Osteoblast (primary cell): Measurements from ENCODE around the gene UNC13C. TPM values are rescaled to one million over a fixed set of nuclear protein-coding genes. Genes with fewer than 3 reads are reported as not detected.

Experiments used
- DNase-seq: peaks from one replicate; pipeline ENCODE4 v3.0.0; 2011; ENCODE audit warnings: low spot score, mixed read lengths; ENCODE audit not compliant: insufficient read length; ENCODE audit errors: missing footprints
- H2AFZ ChIP-seq: 2 replicates; pipeline ENCODE4 v1.6.0; 2011; ENCODE audit warnings: mild to moderate bottlenecking, low read length
- H3K27ac ChIP-seq: 2 replicates; pipeline ENCODE4 v1.5.1; 2011; ENCODE audit warnings: mild to moderate bottlenecking, low read depth, low read length, moderate library complexity
- H3K27me3 ChIP-seq: 2 replicates; pipeline ENCODE4 v1.6.0; 2012; ENCODE audit warnings: mild to moderate bottlenecking, control low read depth, inconsistent platforms, low read length, moderate library complexity; ENCODE audit not compliant: insufficient read depth
- H3K36me3 ChIP-seq: 2 replicates; pipeline ENCODE4 v1.5.1; 2011; ENCODE audit warnings: mild to moderate bottlenecking, low read length, control low read depth, moderate library complexity; ENCODE audit not compliant: insufficient read depth
- H3K4me1 ChIP-seq: 2 replicates; pipeline ENCODE4 v1.5.1; 2011; ENCODE audit warnings: mild to moderate bottlenecking, low read length, control low read depth, moderate library complexity; ENCODE audit not compliant: insufficient read depth
- H3K4me2 ChIP-seq: 2 replicates; pipeline ENCODE4 v1.6.0; 2011; ENCODE audit warnings: mild to moderate bottlenecking, low read length; ENCODE audit not compliant: insufficient read depth
- H3K4me3 ChIP-seq: fragments of 200-600 bp; sonication (generic); 3 replicates; pipeline ENCODE4 v1.5.1; 2012; ENCODE audit warnings: mild to moderate bottlenecking, low read length, inconsistent platforms; ENCODE audit not compliant: insufficient read depth
- H3K79me2 ChIP-seq: 2 replicates; pipeline ENCODE4 v1.6.0; 2012; ENCODE audit warnings: mild to moderate bottlenecking, low read length, control low read depth, inconsistent platforms; ENCODE audit not compliant: insufficient read depth
- H3K9me3 ChIP-seq: 2 replicates; pipeline ENCODE4 v1.5.1; 2011; ENCODE audit warnings: low read depth, low read length, control low read depth
- H4K20me1 ChIP-seq: 2 replicates; pipeline ENCODE4 v1.6.0; 2012; ENCODE audit warnings: mild to moderate bottlenecking, low read length, control low read depth; ENCODE audit not compliant: insufficient read depth
- CTCF ChIP-seq: IDR thresholded peaks from 2 replicates; pipeline ENCODE4 v1.5.1; 2011; ENCODE audit warnings: mild to moderate bottlenecking, low read depth, low read length, moderate library complexity; ENCODE audit errors: extremely low read depth
- total RNA-seq: library from RNA; depleted of rRNA; stranded (reverse); fragments of >200 nt; gene quantifications from 2 replicates; pipeline ENCODE4 v1.2.3, GENCODE V29; 2012

UNC13C gene
- total RNA-seq, 1 donor, result not detected

DNA sequence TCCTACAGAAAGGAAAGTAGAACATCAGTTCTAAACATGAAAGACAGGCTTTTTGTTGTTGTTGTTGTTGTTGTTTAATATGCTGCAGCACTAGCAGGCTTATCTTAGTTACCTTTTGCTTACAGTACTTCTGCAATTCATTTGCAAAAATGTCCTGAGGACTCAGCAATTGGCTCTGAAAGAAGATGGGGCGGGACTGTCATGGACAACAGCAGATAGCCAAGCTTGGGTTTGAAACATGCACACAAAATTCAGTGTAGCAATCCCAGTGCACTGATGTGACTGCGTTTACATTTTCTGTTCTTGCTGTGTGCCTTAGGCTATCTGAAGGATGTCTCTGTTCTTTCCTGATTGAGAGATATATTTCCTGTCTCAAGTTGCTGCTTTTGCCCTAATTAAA is 9.2 kb downstream of the UNC13C start:
- TF ChIP-seq CTCF, result no peak
- no peaks in the 10 kb centered on the region for H3K27me3 ChIP-seq
- H3K79me2 ChIP-seq, result no peaks in the 10 kb centered on the region
- no peak overlapping the region for H3K27ac ChIP-seq
- H3K36me3 ChIP-seq, result no peaks in the 10 kb centered on the region
- H3K4me3 ChIP-seq, result no peak overlapping the region
- H3K4me2 ChIP-seq, result no peak overlapping the region
- no peaks in the 10 kb centered on the region for H3K9me3 ChIP-seq
- no peaks in the 10 kb centered on the region for H3K4me1 ChIP-seq
- H2AFZ ChIP-seq, result no peak overlapping the region
- no peak for DNase-seq
- H4K20me1 ChIP-seq, result no peaks in the 10 kb centered on the region

GRCh38 chr15:54007256-54007655 is 29.0 kb downstream of the UNC13C start:
- H3K79me2 ChIP-seq, result no peaks in the 10 kb centered on the region
- no peak overlapping the region for H3K4me2 ChIP-seq
- no peak overlapping the region for H2AFZ ChIP-seq
- no peak overlapping the region for H3K4me3 ChIP-seq
- no peak for DNase-seq
- no peaks in the 10 kb centered on the region for H3K4me1 ChIP-seq
- TF ChIP-seq CTCF, result no peak
- no peaks in the 10 kb centered on the region for H4K20me1 ChIP-seq
- H3K27ac ChIP-seq, result no peak overlapping the region
- peaks cover 2% of the 10 kb centered on the region for H3K9me3 ChIP-seq
- H3K27me3 ChIP-seq, result no peaks in the 10 kb centered on the region
- H3K36me3 ChIP-seq, result no peaks in the 10 kb centered on the region

GRCh38 chr15:54011656-54012055 is 33.4 kb downstream of the UNC13C start:
- DNase-seq, result no peak
- H3K9me3 ChIP-seq, result peaks cover 5% of the 10 kb centered on the region
- no peak overlapping the region for H3K27ac ChIP-seq
- H3K79me2 ChIP-seq, result no peaks in the 10 kb centered on the region
- H3K27me3 ChIP-seq, result no peaks in the 10 kb centered on the region
- no peaks in the 10 kb centered on the region for H3K4me1 ChIP-seq
- H4K20me1 ChIP-seq, result no peaks in the 10 kb centered on the region
- H3K4me3 ChIP-seq, result no peak overlapping the region
- H2AFZ ChIP-seq, result no peak overlapping the region
- no peaks in the 10 kb centered on the region for H3K36me3 ChIP-seq
- H3K4me2 ChIP-seq, result no peak overlapping the region
- no peak for TF ChIP-seq CTCF

DNA sequence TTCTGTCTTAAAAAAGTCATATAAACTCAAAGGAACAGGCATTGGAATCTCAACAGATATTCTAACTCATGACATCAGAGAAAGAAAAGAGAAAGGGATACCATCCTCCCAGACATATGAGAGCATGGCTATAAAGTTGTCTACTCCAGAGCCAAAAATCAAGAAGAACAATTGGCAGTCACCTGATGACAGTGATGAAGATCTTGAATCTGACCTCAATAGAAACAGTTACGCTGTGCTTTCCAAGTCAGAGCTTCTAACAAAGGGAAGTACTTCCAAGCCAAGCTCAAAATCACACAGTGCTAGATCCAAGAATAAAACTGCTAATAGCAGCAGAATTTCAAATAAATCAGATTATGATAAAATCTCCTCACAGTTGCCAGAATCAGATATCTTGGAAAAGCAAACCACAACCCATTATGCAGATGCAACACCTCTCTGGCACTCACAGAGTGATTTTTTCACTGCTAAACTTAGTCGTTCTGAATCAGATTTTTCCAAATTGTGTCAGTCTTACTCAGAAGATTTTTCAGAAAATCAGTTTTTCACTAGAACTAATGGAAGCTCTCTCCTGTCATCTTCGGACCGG is 35.9 kb downstream of the UNC13C start:
- Histone ChIP-seq H3K36me3 (no peaks in the 10 kb centered on the region), H3K27me3 (no peaks in the 10 kb centered on the region), H3K9me3 (peaks cover 5% of the 10 kb centered on the region), H2AFZ (no peak overlapping the region), H3K27ac (no peak overlapping the region), H3K4me2 (no peak overlapping the region), H3K79me2 (no peaks in the 10 kb centered on the region), H3K4me3 (no peak overlapping the region), H4K20me1 (no peaks in the 10 kb centered on the region), H3K4me1 (no peaks in the 10 kb centered on the region)
- DNase-seq, result no peak
- TF ChIP-seq CTCF, result no peak
